HG03439 (cell line): ENCODE results near the gene SEC31A.
"Not testable (repeated sequence)": the region's sequence is repeated elsewhere in the genome, so short reads cannot be mapped to it uniquely, and the experiment has no call there.

ENCODE experiments used
- ATAC-seq: cut with Tn5 transposase; IDR thresholded peaks from one replicate; pipeline ENCODE4 v1.9.1; 2021; ENCODE audit warnings: mild to moderate bottlenecking, moderate library complexity; ENCODE audit not compliant: unreplicated experiment

SEC31A gene, protein sequence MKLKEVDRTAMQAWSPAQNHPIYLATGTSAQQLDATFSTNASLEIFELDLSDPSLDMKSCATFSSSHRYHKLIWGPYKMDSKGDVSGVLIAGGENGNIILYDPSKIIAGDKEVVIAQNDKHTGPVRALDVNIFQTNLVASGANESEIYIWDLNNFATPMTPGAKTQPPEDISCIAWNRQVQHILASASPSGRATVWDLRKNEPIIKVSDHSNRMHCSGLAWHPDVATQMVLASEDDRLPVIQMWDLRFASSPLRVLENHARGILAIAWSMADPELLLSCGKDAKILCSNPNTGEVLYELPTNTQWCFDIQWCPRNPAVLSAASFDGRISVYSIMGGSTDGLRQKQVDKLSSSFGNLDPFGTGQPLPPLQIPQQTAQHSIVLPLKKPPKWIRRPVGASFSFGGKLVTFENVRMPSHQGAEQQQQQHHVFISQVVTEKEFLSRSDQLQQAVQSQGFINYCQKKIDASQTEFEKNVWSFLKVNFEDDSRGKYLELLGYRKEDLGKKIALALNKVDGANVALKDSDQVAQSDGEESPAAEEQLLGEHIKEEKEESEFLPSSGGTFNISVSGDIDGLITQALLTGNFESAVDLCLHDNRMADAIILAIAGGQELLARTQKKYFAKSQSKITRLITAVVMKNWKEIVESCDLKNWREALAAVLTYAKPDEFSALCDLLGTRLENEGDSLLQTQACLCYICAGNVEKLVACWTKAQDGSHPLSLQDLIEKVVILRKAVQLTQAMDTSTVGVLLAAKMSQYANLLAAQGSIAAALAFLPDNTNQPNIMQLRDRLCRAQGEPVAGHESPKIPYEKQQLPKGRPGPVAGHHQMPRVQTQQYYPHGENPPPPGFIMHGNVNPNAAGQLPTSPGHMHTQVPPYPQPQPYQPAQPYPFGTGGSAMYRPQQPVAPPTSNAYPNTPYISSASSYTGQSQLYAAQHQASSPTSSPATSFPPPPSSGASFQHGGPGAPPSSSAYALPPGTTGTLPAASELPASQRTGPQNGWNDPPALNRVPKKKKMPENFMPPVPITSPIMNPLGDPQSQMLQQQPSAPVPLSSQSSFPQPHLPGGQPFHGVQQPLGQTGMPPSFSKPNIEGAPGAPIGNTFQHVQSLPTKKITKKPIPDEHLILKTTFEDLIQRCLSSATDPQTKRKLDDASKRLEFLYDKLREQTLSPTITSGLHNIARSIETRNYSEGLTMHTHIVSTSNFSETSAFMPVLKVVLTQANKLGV

GRCh38 chr4:82890901-82891706, at the start of gene SEC31A:
TSS of gene SEC31A (minus strand) at chr4:82891153. CDS start at chr4:82881936, 9,217 bp downstream.
- peak; percentile 92 for ATAC-seq

- ATAC-seq = no peak
These were observed 48.5 kb upstream of the SEC31A start for GRCh38 chr4:82939414-82939813.

DNA sequence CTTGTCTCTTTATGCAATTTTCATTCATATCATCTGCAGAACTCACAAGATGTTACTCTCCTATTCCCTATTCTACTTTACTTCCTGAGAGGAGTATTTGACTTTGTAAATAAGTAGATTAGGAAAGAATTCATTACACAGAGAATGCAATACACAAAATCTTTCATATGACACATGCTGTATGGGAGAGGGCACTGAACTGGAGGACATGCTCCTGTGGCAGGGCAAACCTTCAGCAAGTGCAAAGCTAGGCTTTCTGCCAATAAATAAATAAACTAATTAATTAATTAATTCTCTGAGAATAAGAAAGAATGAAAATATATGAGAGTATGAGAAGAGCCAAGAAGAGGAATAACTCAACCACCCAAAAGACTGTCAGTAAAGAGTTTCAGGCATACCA, 43.5 kb upstream of the SEC31A start:
- ATAC-seq = no peak

DNA sequence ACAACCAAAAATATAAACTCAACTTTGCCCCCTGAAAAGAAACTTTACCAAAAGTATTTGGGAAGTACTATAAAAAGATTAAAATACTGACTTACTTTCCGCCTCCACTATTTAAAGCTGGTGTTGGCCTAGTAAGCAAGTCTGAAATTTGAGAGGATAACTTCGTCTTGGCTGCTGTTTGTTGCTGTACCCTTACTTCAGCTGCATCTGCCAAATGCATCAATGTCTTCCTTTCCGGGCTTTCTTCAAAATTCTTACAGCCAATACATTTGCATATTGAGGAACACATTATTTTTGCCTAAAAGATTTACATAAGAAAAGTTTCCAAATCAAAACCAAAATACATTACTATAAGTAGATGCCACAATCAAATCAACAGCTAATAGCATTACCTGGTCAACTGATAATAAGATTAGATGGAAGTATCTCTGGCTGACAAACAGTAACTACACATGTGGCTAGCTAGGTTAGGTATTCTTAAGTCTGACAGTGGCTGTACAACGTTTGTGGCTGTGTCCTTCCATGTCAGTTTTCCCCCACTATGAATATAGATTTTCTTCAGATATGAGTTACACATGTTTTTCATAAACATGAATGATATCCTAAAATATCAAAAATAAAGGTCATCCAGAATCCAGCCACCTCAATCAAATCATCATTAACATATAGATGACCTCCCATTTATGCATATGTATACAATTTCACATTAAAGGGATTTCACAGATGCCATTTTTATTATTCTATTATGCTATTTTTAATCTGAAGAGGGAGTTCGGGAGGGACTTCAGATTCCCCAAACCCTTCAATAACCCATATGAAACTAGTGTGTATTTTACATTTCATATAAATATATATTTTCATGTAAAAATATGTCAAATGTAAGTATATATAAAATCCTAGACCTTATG, 40.1 kb upstream of the SEC31A start:
- ATAC-seq = no peak

DNA sequence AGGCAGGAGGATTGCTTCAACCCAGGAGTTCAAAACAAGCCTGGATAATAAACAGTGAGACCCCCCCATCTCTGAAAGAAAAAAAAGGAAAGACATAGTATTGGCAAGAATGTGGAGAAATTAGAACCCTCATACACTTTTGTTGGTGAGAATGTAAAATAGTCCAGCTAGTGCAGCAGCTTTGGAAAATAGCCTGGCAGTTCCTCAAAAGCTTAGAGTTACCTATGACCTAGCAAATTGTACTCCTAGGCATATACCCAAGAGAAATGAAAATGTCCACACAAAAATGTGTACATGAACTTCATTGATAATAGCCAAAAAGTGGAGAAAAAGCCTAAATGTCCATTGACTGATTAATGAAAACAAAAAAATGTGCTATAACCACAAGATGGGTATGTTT, 30.8 kb upstream of the SEC31A start:
- no peak for ATAC-seq

DNA sequence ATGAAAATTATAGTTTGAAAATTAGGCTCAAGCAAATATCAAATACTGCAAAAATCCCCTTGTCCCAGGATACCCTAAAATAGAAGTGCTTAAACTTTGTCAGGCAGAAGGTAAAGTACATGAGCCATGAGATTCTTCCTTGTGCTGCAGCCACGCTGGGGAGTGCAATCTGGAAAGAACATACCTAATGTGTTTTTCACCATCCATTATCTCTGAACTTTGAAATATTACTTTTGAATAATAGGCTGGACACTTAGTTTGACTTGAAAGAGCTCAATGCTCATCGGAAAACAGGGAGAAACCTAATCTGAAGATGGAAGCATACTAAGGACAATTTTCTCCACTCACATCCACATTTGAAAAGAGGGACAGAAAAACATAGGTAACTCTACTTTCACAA, 28.4 kb upstream of the SEC31A start:
- no peak for ATAC-seq

- ATAC-seq = no peak
These were observed 27.1 kb upstream of the SEC31A start for GRCh38 chr4:82918091-82918490.

GRCh38 chr4:82913968-82914367, 23.0 kb upstream of the SEC31A start:
- not testable (repeated sequence) for ATAC-seq

- no peak for ATAC-seq
These were observed 22.4 kb upstream of the SEC31A start for GRCh38 chr4:82913305-82913704.

- ATAC-seq = no peak
These were observed 18.4 kb upstream of the SEC31A start for GRCh38 chr4:82909326-82909725.

GRCh38 chr4:82906469-82906868, 15.5 kb upstream of the SEC31A start:
- no peak for ATAC-seq

DNA sequence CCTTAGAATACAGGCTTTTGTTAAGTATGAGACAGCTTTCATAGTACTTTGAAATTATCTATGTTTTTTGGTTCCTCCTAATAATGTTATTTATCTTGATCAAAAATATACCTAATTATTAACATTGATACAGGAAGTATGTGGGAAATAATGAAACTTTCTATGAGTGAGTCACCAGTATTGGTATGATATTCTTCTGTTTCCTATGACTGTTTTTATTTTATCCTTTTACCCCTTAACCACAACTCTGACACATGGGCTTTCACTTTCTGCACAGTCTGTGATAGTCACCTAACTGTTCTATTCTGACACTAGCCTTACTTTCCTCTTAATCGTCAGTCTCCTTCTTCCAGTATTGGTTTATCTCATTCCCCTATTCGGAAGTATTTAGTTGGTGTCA, 14.3 kb upstream of the SEC31A start:
- ATAC-seq = peak; percentile 36

DNA sequence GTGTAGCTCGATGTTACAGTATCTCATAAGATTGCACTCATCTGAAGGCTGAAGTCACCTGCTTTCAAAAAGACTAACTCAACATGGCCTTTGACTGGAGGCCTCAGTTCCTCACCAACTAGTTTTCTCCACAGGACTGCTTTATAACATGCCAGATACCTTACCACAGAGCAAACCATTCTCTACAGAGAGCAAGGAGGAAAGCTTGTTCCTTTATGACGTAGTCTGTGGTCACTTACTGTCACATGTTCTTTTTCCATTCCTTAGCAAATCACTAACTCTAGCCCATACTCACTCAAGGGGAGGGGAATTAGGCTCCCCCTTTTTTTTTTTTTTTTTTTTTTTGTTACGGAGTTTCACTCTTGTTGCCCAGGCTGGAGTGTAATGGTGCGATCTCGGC, 12.8 kb upstream of the SEC31A start:
- ATAC-seq = no peak

DNA sequence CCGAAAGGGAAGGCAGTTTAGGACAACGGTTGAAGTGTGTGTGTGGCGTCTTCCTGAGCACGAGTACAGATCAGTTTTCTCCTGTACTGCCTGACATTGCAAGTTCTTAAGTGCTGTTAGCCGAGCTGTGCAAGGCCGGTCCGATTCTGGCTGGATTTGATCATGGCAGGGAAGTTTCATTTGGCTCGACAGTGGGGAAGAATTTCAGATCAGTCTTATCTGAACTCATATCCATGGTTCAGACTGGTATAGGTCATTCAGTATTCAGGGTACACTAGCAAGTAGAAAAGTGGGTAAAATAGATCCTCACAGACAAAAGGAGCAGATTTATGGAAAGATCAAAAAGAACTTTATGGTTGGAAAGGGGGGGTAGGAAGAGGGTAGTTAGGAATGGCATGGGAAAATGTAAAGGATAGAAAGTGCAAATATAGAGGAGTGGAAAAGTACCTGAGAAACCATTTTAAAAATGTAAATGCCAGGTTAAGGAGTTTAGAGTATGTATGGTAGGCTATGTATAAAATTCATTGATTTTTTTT, 10.3 kb upstream of the SEC31A start:
- peak; percentile 2 for ATAC-seq

- ATAC-seq = peak; percentile 93
These were observed 9.6 kb upstream of the SEC31A start, which contains the start of gene THAP9 for GRCh38 chr4:82900411-82901182. TSS of gene THAP9 (plus strand) at chr4:82900735. CDS start at chr4:82900803, 68 bp downstream.

DNA sequence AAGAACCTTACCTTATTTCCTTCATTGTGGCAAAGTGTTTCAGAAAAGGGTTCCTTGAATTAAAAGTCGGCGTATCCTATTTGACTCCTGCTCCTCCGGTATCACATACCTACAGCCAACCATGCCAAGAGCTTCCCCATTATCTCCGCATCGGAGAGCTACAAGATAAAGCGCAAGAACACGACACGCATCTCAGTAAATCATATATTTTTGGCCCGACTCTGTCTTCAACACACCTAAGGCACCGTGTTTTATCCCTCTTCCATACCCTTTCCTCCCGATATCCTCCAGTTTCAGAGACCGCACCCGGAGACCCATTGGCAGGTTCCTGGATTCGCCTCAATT, 9.1 kb upstream of the SEC31A start:
- peak; percentile 12 for ATAC-seq

GRCh38 chr4:82899374-82900065, 8.6 kb upstream of the SEC31A start:
- ATAC-seq = no peak
